Measurements from ENCODE around the gene ERMN. TPM values are rescaled to one million over a fixed set of nuclear protein-coding genes. Genes with fewer than 3 reads are reported as not detected.

Gene ERMN
- total RNA-seq, 2 donors from 2014 or later = 0.55 to 0.68 TPM

DNA sequence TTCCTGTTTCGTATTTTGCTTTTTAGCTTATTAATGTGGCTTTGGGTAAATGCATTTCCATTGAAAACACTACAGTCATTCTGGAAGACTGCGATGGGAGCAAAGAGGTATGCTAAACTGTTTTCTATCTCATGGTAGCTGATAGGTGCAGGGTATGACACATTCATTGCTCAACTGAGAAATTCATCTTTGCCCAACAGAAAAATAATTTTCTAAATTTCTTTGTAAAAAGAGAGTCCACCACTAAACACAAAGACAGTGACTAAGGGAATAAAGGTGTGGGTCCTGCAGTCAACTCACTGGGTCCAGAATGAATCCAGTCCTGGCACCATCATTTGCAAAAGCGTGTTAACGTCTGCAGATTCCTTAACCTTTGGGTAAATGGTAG, 19.9 kb downstream of the ERMN start:
- no peak overlapping the region for H3K9ac ChIP-seq (ENCODE audit: extremely low read depth, low read length, poor library complexity, severe bottlenecking)

DNA sequence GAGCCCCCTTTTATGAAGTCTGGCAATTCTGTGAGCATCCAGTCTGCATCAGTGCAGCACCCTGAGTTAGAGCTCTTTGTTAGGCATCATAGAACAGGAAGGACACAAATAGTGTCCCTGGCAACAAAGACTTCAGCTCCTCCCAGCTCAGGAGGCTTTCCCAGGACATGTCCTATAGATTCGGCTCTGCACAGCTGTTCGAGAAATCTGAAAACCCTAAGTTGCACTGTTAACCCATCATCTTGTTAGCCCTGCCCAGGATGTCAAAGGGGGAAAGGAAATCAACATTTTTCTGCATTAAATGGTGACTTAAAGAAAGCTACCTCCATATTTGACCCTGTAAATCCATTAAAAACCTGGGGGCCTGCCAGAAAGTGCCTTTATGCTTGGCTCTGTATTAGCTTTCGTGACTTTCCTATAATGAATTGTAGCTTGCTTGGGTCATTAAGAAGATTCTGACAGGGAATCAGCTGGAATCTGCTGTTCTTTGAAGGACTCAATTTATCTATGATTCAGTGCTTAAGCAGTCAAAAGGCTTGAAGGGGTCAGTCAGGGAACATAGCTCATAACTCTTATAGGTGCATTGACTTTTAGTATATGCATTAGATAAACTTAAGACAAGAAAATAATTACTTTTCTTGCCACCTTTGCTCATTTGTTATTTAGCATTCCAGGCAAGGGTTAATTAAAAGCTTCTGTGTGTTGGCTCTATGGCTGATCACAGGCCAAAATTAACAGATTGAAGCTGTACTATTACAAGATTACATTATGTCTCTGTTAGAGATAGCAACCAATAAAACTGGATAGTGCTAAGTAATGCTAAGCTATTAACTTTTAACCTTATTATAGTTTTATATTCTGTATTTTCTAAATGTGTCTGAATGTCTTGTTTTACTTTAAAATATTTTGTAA, 20.6 kb downstream of the ERMN start:
- 58 to 86% methylated on average over 1 to 3 of the region's 3 CpGs for WGBS, 2 experiments (ENCODE audit: insufficient coverage in 1 of 2, insufficient read length in 1 of 2)
- Histone ChIP-seq H3K4me3 (ENCODE audit: low read length) (no peak overlapping the region), H3K4me1 (ENCODE audit: control insufficient read depth, insufficient read depth, low read length) (peaks cover 11% of the 10 kb centered on the region), H3K9ac (ENCODE audit: extremely low read depth, low read length, poor library complexity, severe bottlenecking) (no peak overlapping the region), H3K36me3 (ENCODE audit: control insufficient read depth, insufficient read depth, low read length) (no peaks in the 10 kb centered on the region), H3K27ac (ENCODE audit: low read depth, low read length) (no peak overlapping the region), H3K27me3 (ENCODE audit: control insufficient read depth, insufficient read depth, low read length, poor library complexity, severe bottlenecking) (no peaks in the 10 kb centered on the region), H3K9me3 (ENCODE audit: control insufficient read depth, low read length) (no peaks in the 10 kb centered on the region)
- no peak overlapping the region for H3K4me3 Mint-ChIP-seq
- no peaks in the 10 kb centered on the region for H3K27me3 Mint-ChIP-seq (ENCODE audit: insufficient read depth)
- H3K27ac Mint-ChIP-seq = no peak overlapping the region
- no peak for DNase-seq
- no peaks in the 10 kb centered on the region for H3K9me3 Mint-ChIP-seq
- H3K36me3 Mint-ChIP-seq (ENCODE audit: low read depth) = no peaks in the 10 kb centered on the region
- TF ChIP-seq, protein P1, sequence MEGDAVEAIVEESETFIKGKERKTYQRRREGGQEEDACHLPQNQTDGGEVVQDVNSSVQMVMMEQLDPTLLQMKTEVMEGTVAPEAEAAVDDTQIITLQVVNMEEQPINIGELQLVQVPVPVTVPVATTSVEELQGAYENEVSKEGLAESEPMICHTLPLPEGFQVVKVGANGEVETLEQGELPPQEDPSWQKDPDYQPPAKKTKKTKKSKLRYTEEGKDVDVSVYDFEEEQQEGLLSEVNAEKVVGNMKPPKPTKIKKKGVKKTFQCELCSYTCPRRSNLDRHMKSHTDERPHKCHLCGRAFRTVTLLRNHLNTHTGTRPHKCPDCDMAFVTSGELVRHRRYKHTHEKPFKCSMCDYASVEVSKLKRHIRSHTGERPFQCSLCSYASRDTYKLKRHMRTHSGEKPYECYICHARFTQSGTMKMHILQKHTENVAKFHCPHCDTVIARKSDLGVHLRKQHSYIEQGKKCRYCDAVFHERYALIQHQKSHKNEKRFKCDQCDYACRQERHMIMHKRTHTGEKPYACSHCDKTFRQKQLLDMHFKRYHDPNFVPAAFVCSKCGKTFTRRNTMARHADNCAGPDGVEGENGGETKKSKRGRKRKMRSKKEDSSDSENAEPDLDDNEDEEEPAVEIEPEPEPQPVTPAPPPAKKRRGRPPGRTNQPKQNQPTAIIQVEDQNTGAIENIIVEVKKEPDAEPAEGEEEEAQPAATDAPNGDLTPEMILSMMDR (conservative IDR thresholded peaks at IDR 0.05) = no peak
- peaks cover 25% of the 10 kb centered on the region for H3K4me1 Mint-ChIP-seq

More for the DNA sequence above, 19.9 kb downstream of the ERMN start:
- Mint-ChIP-seq H3K36me3 (ENCODE audit: low read depth) (no peaks in the 10 kb centered on the region), H3K27ac (no peak overlapping the region), H3K9me3 (no peaks in the 10 kb centered on the region), H3K4me1 (peaks cover 25% of the 10 kb centered on the region), H3K4me3 (no peak overlapping the region), H3K27me3 (ENCODE audit: insufficient read depth) (no peaks in the 10 kb centered on the region)
- no peak overlapping the region for H3K4me3 ChIP-seq (ENCODE audit: low read length)
- H3K9me3 ChIP-seq (ENCODE audit: control insufficient read depth, low read length) = no peaks in the 10 kb centered on the region
- no peak for DNase-seq
- peaks cover 11% of the 10 kb centered on the region for H3K4me1 ChIP-seq (ENCODE audit: control insufficient read depth, insufficient read depth, low read length)
- H3K36me3 ChIP-seq (ENCODE audit: control insufficient read depth, insufficient read depth, low read length) = no peaks in the 10 kb centered on the region
- H3K27ac ChIP-seq (ENCODE audit: low read depth, low read length) = no peak overlapping the region
- 94 to 95% methylated on average over 3 to 4 of the region's 4 CpGs for WGBS, 2 experiments (ENCODE audit: insufficient coverage in 1 of 2, insufficient read length in 1 of 2)
- TF ChIP-seq, protein P1 (conservative IDR thresholded peaks at IDR 0.05) = no peak
- no peaks in the 10 kb centered on the region for H3K27me3 ChIP-seq (ENCODE audit: control insufficient read depth, insufficient read depth, low read length, poor library complexity, severe bottlenecking)

DNA sequence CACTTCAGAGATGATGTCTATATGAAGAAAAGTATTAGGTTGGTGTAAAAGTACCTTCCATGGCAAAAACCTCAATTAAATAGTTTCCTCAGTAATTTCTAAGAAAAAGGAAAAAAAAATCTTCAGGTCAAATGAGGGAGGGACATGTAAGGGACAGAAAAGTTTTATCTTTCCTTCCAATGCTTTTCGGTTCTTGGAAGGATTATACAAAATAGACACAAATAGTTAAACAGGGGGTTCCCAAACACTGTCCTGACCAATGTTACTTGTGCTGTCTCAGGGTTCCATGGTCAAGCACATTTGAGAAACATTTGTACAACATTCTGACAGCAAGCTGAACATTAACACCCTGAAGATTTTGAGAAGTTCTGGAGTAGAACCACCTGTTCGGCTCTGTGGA, 22.0 kb downstream of the ERMN start:
- 0 to 44% methylated on average over 1 to 2 of the region's 2 CpGs for WGBS, 2 experiments (ENCODE audit: insufficient coverage in 1 of 2, insufficient read length in 1 of 2)
- no peak for DNase-seq
- Histone ChIP-seq H3K9ac (ENCODE audit: extremely low read depth, low read length, poor library complexity, severe bottlenecking) (no peak overlapping the region), H3K4me1 (ENCODE audit: control insufficient read depth, insufficient read depth, low read length) (peaks cover 11% of the 10 kb centered on the region), H3K27me3 (ENCODE audit: control insufficient read depth, insufficient read depth, low read length, poor library complexity, severe bottlenecking) (no peaks in the 10 kb centered on the region), H3K9me3 (ENCODE audit: control insufficient read depth, low read length) (no peaks in the 10 kb centered on the region), H3K36me3 (ENCODE audit: control insufficient read depth, insufficient read depth, low read length) (no peaks in the 10 kb centered on the region), H3K4me3 (ENCODE audit: low read length) (no peak overlapping the region), H3K27ac (ENCODE audit: low read depth, low read length) (no peak overlapping the region)
- Mint-ChIP-seq H3K4me3 (no peak overlapping the region), H3K27me3 (ENCODE audit: insufficient read depth) (no peaks in the 10 kb centered on the region), H3K4me1 (peaks cover 19% of the 10 kb centered on the region), H3K9me3 (no peaks in the 10 kb centered on the region), H3K36me3 (ENCODE audit: low read depth) (no peaks in the 10 kb centered on the region), H3K27ac (no peak overlapping the region)
- TF ChIP-seq, protein P1 (conservative IDR thresholded peaks at IDR 0.05) = no peak
